Measurements from ENCODE around the gene TNNT3. TPM values are rescaled to one million over a fixed set of nuclear protein-coding genes. Genes with fewer than 3 reads are reported as not detected.

TNNT3 gene
- total RNA-seq, 1 donor = not detected

GRCh38 chr11:1906181-1906580, 13.3 kb upstream of the TNNT3 start:
- Histone ChIP-seq H3K27ac (ENCODE audit: low read depth, low read length) (no peak overlapping the region), H3K27me3 (ENCODE audit: insufficient read depth, low read length) (peaks cover 4% of the 10 kb centered on the region), H3K9me3 (ENCODE audit: low read depth, low read length) (no peaks in the 10 kb centered on the region), H3K79me2 (ENCODE audit: insufficient read depth, low read length) (no peaks in the 10 kb centered on the region), H3K4me1 (ENCODE audit: insufficient read depth, low read length) (peaks cover 6% of the 10 kb centered on the region), H2AFZ (ENCODE audit: low read length) (peak overlapping the region; percentile 22), H3K4me2 (ENCODE audit: insufficient read depth, low read length) (no peak overlapping the region), H4K20me1 (ENCODE audit: insufficient read depth, low read length) (no peaks in the 10 kb centered on the region), H3K4me3 (ENCODE audit: insufficient read depth, low read length) (no peak overlapping the region), H3K36me3 (ENCODE audit: insufficient read depth, low read length) (no peaks in the 10 kb centered on the region)
- DNase-seq (ENCODE audit: insufficient read length, low spot score, missing footprints) = peak; percentile 55
- TF ChIP-seq, protein P1, sequence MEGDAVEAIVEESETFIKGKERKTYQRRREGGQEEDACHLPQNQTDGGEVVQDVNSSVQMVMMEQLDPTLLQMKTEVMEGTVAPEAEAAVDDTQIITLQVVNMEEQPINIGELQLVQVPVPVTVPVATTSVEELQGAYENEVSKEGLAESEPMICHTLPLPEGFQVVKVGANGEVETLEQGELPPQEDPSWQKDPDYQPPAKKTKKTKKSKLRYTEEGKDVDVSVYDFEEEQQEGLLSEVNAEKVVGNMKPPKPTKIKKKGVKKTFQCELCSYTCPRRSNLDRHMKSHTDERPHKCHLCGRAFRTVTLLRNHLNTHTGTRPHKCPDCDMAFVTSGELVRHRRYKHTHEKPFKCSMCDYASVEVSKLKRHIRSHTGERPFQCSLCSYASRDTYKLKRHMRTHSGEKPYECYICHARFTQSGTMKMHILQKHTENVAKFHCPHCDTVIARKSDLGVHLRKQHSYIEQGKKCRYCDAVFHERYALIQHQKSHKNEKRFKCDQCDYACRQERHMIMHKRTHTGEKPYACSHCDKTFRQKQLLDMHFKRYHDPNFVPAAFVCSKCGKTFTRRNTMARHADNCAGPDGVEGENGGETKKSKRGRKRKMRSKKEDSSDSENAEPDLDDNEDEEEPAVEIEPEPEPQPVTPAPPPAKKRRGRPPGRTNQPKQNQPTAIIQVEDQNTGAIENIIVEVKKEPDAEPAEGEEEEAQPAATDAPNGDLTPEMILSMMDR (IDR thresholded peaks at IDR 0.05; ENCODE audit: extremely low read depth, low read depth, low read length) = no peak

GRCh38 chr11:1906611-1907423, 12.7 kb upstream of the TNNT3 start:
- Histone ChIP-seq H3K79me2 (ENCODE audit: insufficient read depth, low read length) (no peaks in the 10 kb centered on the region), H3K27ac (ENCODE audit: low read depth, low read length) (no peak overlapping the region), H3K4me2 (ENCODE audit: insufficient read depth, low read length) (no peak overlapping the region), H3K36me3 (ENCODE audit: insufficient read depth, low read length) (no peaks in the 10 kb centered on the region), H3K4me3 (ENCODE audit: insufficient read depth, low read length) (no peak overlapping the region), H3K4me1 (ENCODE audit: insufficient read depth, low read length) (peaks cover 6% of the 10 kb centered on the region), H3K9me3 (ENCODE audit: low read depth, low read length) (no peaks in the 10 kb centered on the region), H2AFZ (ENCODE audit: low read length) (peak overlapping the region; percentile 41), H3K27me3 (ENCODE audit: insufficient read depth, low read length) (peaks cover 4% of the 10 kb centered on the region), H4K20me1 (ENCODE audit: insufficient read depth, low read length) (no peaks in the 10 kb centered on the region)
- TF ChIP-seq, protein P1 (IDR thresholded peaks at IDR 0.05; ENCODE audit: extremely low read depth, low read depth, low read length) = no peak
- peak; percentile 69 for DNase-seq (ENCODE audit: insufficient read length, low spot score, missing footprints)

DNA sequence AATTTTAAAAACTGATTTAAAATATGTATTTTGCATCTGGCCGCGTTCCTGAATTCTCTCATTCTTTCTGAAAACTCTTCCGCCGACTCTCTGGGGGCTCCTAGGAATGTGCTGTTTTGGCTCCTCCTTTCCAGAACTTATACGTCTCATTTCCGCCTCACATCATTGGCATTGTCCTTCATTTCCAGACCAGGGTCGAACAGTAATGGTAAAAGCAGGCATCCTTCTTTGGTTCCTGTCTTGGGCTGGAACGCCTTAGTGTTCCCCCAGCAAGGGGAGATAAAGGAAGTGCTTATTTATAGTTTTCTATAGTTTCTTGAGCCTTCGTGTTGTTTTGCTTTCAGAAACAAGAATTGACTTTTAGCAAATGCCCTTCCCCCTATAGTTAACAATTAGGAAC, 10.9 kb upstream of the TNNT3 start:
- no peaks in the 10 kb centered on the region for H3K79me2 ChIP-seq (ENCODE audit: insufficient read depth, low read length)
- DNase-seq (ENCODE audit: insufficient read length, low spot score, missing footprints) = peak; percentile 87
- H3K4me2 ChIP-seq (ENCODE audit: insufficient read depth, low read length) = peak overlapping the region; percentile 77
- H3K27me3 ChIP-seq (ENCODE audit: insufficient read depth, low read length) = peaks cover 4% of the 10 kb centered on the region
- H2AFZ ChIP-seq (ENCODE audit: low read length) = peak overlapping the region; percentile 83
- peaks cover 6% of the 10 kb centered on the region for H3K4me1 ChIP-seq (ENCODE audit: insufficient read depth, low read length)
- no peaks in the 10 kb centered on the region for H3K36me3 ChIP-seq (ENCODE audit: insufficient read depth, low read length)
- no peaks in the 10 kb centered on the region for H4K20me1 ChIP-seq (ENCODE audit: insufficient read depth, low read length)
- TF ChIP-seq, protein P1 (IDR thresholded peaks at IDR 0.05; ENCODE audit: extremely low read depth, low read depth, low read length) = no peak
- H3K4me3 ChIP-seq (ENCODE audit: insufficient read depth, low read length) = peak overlapping the region; percentile 52
- H3K27ac ChIP-seq (ENCODE audit: low read depth, low read length) = no peak overlapping the region
- H3K9me3 ChIP-seq (ENCODE audit: low read depth, low read length) = no peaks in the 10 kb centered on the region

DNA sequence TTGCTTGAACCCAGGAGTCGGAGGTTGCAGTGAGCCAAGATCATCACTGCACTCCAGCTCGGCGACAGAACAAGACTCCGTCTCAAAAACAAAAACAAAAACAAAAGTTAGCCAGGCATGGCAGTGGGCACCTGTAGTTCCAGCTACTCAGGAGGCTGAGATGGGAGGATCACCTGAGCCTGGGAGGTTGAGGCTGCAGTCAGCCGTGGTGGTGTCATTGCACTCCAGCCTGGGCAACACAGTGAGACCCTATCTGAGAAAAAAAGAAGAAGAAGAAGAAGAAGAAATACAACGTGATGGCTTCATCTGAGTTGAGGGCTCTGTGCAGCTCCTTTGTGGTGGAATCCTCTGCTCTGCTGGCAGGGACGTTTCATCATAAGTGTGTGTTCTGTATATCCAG, 10.0 kb upstream of the TNNT3 start:
- Histone ChIP-seq H3K4me2 (ENCODE audit: insufficient read depth, low read length) (no peak overlapping the region), H4K20me1 (ENCODE audit: insufficient read depth, low read length) (no peaks in the 10 kb centered on the region), H3K4me1 (ENCODE audit: insufficient read depth, low read length) (peaks cover 6% of the 10 kb centered on the region), H3K9me3 (ENCODE audit: low read depth, low read length) (no peaks in the 10 kb centered on the region), H3K4me3 (ENCODE audit: insufficient read depth, low read length) (no peak overlapping the region), H3K79me2 (ENCODE audit: insufficient read depth, low read length) (no peaks in the 10 kb centered on the region), H3K27ac (ENCODE audit: low read depth, low read length) (no peak overlapping the region), H3K36me3 (ENCODE audit: insufficient read depth, low read length) (no peaks in the 10 kb centered on the region), H3K27me3 (ENCODE audit: insufficient read depth, low read length) (peaks cover 3% of the 10 kb centered on the region), H2AFZ (ENCODE audit: low read length) (no peak overlapping the region)
- DNase-seq (ENCODE audit: insufficient read length, low spot score, missing footprints) = no peak
- TF ChIP-seq, protein P1 (IDR thresholded peaks at IDR 0.05; ENCODE audit: extremely low read depth, low read depth, low read length) = no peak
